ENCODE data around the gene PPP1R18.

DNA sequence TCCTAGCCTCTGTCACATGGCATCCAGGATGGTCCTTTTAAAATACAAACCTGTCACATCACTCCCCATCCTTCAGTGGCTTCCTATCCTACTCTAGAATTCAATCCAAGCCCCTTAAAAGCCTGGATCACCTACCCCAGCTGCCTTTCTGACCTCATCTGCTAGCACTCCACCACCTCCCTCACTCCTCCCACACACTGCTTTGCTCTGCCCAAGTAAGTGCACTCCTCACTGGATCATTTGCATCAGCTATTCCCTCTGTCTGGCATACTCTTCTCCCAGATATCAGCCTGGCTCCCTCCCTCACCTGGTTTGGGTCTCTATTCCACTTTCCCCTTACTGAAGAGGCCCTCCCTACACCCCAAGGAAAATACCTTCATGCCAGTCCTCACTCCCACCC, 29.0 kb downstream of the PPP1R18 start:
- TF ChIP-seq, protein P1, sequence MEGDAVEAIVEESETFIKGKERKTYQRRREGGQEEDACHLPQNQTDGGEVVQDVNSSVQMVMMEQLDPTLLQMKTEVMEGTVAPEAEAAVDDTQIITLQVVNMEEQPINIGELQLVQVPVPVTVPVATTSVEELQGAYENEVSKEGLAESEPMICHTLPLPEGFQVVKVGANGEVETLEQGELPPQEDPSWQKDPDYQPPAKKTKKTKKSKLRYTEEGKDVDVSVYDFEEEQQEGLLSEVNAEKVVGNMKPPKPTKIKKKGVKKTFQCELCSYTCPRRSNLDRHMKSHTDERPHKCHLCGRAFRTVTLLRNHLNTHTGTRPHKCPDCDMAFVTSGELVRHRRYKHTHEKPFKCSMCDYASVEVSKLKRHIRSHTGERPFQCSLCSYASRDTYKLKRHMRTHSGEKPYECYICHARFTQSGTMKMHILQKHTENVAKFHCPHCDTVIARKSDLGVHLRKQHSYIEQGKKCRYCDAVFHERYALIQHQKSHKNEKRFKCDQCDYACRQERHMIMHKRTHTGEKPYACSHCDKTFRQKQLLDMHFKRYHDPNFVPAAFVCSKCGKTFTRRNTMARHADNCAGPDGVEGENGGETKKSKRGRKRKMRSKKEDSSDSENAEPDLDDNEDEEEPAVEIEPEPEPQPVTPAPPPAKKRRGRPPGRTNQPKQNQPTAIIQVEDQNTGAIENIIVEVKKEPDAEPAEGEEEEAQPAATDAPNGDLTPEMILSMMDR (IDR thresholded peaks at IDR 0.05), result no peak
- TF ChIP-seq POLR2AphosphoS5 (IDR thresholded peaks at IDR 0.05), result no peak
- no peak for TF ChIP-seq POLR2A (IDR thresholded peaks at IDR 0.05)
